NCI-H446 treated with DMSO at 0.1 percent for 48 hours (cell line): Measurements from ENCODE around the gene STKLD1.

Source experiments
- DNase-seq: peaks from one replicate; lab custom pipeline; 2025; lab: John Stamatoyannopoulos, UW

STKLD1 gene

DNA sequence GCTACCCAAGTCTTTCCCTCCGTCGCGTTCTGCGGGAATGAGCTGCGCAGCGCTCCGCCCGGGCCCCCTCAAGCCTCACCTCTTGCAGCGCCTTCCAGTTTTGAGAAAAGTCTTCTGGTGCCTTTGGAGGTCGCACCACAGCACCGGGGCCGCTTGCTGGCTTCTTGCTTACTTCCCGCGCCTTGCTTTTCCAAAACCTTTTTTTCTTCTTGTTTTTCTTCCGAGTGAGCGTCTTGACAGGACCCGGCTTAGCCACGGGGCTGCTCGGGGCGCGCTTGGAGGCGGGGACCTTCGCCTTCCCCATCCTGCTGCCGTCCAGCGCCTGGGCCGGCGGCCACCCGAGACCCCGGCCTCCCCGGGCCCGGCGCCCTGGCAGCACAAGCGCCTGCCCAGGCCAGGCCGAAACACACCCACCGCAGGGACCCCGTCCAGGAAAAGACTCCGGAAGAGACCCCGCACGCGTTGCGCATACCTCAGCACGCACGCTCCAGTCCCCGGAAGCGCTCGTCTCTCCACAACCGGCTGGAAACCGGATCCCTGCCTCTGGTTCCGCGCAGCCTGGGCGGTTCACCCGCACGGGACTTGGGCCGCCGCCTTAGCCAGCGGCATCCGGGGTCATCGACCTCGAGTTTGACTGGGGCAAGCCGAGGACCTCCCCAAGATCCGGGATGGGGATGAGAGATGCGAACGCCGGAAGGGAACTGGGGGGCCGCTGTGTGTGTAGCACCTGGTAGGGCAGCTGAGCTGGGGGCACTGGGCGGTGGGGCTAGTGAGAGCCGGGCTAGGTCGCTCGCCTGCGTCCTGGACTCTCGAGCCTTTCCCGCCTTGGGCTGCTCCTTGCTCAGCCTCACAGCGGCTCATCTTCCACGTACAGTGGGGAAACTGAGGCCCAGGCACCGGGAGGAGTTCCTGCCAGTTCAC lies 41.6 kb downstream of the STKLD1 start, which contains the start of gene REXO4:
Gene REXO4 (minus strand): TSS at position 470 of the 921 bp plus-strand sequence. CDS start 166 bp downstream, at position 304.
- peak; percentile 50 for DNase-seq

DNA sequence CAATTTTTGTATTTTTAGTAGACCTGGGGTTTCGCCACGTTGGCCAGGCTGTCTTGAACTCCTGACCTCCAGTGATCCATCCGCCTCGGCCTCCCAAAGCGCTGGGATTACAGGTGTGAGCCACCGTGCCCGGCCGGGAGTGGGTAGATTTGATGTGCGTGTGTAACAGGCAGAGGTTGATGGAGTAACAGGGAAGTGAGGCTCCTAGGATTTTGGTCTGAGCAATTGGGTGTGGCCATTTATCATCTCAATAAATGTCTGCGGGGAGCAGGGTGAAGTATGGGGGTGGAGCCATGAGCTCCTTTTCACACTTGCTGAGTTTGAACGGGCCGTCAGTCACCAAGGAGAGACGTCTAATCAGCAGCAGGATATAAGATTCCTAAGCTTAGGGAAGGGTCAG lies 42.8 kb downstream of the STKLD1 start:
- no peak for DNase-seq

DNA sequence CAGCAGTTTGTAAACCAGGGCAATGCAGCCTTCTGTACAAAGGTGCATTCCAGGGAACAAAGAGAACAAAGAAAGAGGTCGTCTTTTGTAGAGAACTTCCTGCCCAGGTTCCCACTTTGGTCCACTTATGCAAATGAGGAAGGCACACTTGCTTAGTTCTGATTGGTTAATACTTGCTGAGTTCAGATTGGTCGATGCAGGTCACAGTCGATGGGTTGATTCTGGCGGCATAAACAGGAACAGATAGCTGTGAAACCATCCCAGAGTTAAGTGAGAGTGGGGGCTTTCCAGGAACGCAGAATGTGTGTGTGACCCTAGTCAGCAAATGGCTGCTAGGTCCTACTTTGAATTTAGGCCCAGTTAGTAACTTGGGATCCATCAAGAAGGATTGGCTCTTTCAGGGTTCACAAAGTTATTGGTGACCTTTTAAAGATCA lies 44.2 kb downstream of the STKLD1 start:
- DNase-seq, result no peak

DNA sequence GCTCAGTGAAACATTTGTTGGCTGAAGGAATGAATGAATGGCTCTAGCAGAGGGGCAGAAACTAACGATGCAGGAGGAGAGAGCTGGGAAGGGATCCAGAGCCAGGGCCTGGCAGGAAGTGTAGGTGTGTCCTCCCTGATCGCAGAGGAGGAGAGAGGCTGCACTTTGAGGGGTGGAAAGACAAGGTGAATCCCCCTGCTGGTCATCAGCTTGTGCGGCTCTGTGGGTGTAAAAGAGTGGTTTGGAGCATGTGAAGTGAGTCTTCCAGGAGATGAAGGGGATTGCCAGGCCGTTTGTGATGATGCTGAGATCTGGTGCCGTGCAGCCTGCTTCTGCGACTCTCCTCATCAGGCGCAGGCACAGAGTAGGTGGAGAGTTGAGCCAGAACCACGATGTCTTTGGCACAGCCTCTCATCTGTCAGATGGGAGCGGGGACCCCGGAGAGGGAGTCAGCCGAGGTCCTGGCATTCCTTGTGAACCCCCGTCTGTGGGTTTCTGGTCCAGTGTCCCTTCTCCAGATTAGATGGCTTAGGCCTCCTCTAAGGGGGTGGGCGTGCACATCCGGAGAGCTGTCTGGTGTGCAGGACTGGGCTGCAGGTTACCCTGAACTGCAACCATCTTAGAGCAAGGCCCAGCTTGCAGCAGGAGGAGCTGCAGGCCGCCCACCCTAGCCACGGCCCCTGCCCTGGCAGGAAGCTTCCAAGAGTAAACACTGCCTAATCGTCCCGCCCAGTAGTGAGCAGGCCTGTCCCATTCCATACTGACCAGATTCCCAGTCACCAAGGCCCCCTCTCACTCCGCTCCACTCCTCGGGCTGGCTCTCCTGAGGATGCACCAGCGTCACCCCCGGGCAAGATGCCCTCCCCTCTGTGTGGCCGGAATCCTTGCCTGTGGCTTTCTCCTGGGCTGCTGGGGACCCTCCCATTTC lies 45.7 kb downstream of the STKLD1 start, which contains the start of gene ADAMTS13:
Gene ADAMTS13 (plus strand): TSS at position 753 of the 928 bp plus-strand sequence. CDS start 77 bp downstream, at position 830.
- no peak for DNase-seq

DNA sequence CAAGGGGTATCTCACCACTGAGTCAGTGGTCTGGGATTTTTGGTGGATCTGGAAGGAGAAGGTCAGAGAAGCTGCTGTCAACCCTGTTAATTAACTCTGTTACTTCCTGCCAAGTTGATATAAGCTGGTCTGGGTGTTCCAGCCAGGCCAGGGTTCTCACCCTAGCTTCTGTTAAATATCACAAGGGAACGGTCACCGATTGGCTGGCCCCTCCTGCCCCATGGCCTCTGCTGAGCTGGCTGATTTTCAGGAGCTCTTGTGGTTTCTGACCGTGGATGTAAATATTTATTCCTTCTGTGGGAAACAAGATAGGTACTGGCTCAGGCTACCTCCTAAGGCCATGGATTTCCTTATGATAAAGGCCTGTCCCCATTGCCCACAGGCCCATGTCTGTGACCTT lies 47.0 kb downstream of the STKLD1 start:
- no peak for DNase-seq

DNA sequence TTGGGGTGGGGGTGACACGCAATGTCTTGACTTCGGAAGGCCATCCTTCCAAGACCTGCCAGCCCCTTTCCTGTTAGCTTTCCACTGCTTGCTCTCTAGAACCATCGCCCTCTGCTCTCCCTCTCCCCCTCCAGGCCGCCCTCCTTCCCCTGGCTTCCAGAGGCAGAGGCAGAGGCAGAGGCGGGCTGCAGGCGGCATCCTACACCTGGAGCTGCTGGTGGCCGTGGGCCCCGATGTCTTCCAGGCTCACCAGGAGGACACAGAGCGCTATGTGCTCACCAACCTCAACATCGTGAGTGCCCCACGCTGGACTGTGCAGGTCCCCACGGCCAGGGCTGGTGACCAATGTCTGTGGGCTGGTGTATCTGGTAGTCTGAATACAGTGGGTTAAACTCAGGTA lies 48.0 kb downstream of the STKLD1 start:
- no peak for DNase-seq

DNA sequence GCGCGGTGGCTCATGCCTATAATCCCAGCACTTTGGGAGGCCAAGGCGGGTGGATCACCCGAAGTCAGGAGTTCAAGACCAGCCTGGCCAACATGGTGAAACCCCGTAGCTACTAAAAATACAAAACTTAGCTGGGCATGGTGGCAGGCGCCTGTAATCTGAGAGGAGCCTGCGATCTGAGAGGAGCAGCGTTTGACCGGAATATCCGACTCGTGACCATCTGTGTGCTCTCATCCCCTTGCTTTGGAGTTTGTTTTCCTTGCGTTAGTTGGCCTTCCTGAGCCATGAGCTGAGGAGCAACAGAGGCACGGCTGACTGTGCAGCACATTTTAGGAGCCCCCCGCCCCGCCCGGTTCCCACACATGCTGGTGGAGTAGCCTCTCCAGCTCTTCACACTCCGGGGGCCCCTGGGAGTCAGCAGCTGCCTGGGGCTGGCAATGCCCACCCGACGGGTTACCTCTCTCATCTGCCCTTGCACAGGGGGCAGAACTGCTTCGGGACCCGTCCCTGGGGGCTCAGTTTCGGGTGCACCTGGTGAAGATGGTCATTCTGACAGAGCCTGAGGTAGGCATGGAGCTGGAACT lies 49.0 kb downstream of the STKLD1 start:
- DNase-seq, result no peak

DNA sequence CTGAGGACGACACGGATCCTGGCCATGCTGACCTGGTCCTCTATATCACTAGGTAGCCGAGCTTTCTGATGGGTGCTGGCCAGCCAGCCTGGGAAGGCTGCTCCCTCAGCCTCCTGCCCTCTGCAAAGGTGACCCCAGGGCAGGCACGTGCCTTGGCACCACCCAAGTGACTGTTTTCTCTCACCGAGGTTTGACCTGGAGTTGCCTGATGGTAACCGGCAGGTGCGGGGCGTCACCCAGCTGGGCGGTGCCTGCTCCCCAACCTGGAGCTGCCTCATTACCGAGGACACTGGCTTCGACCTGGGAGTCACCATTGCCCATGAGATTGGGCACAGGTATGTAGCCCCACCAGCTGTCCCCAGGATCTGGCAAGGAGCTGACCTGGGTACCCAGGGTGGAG lies 49.8 kb downstream of the STKLD1 start:
- DNase-seq, result no peak

DNA sequence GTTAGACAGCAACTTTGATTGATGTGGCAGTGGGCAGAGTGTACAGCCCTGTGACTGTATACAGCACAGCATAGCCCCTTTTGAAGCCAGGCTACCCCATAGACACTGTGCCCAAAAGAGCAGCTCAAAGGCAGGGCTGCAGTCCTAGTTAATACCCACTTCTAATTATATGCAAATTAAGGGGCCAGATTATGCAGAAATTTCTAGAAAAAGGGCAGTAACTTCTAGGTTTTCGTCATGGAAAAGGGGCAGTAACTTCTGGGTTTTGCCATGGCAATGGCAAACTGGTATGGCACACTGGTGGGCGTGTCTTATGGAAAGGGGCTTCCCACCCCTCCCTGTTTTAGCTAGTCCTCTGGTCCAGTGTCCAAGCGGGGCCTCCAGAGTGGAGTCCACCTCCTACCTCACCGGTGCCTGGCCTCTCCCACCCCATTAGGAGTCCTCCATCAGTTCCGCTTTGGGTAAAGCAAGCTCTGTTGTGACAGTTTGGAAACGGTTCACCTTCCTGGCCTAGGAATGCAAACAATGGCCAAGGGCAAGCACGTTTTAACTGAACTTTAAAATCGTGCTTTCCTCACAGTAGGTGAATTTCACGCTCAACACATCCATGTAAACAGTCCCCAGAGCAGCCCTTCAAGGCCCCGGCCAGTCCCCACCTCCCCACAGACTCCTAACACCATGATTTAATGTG lies 51.6 kb downstream of the STKLD1 start:
- no peak for DNase-seq

DNA sequence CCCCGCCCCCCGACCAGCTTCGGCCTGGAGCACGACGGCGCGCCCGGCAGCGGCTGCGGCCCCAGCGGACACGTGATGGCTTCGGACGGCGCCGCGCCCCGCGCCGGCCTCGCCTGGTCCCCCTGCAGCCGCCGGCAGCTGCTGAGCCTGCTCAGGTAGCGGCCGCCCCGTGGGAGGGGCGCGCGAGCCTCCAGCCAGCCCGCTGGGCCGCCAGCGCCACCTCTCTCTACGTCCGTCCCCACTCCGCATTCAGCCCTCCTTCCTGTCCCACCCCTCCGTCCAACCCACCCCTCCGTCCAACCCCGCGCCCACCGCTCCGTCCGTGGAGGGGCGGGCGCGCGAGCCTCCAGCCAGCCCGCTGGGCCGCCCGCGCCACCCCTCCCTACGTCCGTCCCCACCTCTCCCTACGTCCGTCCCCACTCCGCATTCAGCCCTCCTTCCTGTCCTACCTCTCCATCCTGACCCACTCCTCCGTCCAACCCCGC lies 52.5 kb downstream of the STKLD1 start:
- no peak for DNase-seq

DNA sequence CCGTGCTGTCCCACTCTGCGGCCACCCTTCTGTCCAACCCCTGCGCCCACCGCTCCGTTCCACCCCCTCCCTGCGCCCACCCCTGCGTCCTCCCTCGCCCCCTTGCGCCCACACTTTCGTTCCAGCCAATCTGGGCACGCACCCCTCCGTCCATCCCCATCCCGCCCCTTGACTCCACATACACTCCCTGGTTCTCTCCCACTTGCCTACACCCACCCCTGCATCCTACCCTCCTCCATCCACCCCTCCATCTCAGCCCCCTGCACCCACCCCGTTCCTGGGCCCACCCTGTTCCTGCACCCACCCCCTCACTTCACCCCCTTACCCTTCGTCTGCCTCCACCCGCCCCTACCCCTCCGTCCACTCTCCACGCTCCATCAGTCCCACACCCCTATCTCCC lies 53.0 kb downstream of the STKLD1 start:
- no peak for DNase-seq

DNA sequence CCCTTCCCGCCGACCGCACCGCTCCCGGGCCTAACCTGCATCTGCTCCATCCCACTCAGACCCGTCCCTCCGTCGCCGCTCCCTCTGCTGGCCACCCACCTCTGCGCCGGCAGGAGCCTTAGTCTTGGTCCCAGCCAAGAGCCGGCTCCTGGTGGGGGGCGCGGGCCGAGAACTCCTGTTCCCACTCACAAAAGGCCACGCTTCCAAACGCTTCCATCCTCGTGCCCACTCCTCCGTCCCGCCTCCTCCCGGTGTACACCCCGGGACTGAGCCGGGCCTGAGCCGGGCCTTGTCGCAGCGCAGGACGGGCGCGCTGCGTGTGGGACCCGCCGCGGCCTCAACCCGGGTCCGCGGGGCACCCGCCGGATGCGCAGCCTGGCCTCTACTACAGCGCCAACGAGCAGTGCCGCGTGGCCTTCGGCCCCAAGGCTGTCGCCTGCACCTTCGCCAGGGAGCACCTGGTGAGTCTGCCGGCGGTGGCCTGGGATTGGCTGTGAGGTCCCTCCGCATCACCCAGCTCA lies 53.5 kb downstream of the STKLD1 start:
- no peak for DNase-seq

DNA sequence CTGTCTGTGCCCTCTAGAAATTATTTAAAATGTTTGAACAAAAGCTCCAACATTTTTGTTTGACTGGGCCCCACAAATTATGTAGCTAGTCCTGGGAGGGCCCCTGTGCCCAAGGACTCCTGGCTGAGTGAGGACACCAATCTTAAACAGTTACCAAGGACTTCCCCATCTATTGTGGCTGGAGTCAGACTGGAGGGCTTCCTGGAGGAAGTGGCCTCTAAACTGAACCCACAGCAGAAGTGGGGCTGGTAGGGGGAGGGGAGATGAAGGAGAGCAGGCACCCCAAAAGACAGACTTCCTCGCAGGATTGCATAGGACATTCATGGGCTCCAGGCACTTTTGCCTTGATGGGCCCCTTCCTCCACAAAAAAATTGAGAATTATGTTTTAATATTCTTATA lies 54.1 kb downstream of the STKLD1 start:
- no peak for DNase-seq

DNA sequence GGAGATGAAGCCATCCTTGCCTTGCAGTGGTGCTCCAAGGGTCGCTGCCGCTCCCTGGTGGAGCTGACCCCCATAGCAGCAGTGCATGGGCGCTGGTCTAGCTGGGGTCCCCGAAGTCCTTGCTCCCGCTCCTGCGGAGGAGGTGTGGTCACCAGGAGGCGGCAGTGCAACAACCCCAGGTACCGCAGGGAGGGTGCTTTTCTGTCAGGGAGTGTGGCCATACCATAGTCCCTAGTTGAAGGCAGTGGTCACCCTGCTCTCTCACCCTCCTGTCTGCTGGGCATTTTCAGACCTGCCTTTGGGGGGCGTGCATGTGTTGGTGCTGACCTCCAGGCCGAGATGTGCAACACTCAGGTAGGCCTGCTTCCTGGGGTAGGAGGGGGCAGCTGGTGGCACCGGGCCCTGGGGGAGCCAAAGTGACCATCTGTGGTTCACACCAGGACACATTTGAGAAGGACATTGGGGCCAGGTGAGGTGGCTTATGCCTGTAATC lies 57.2 kb downstream of the STKLD1 start:
- no peak for DNase-seq

DNA sequence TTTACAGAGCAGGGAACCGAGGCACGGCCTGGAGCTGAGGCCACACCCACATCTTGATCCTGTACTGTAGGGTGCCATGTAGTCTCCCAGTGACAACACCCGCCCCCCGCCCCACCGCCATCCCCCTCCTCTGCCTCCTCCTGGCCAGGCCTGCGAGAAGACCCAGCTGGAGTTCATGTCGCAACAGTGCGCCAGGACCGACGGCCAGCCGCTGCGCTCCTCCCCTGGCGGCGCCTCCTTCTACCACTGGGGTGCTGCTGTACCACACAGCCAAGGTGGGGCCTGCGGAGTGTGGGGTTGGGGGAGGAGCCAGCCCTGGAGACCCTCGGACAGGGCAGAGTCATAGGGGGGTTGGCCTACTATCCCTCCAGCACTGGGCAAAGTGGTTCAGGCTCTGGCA lies 60.5 kb downstream of the STKLD1 start:
- no peak for DNase-seq

DNA sequence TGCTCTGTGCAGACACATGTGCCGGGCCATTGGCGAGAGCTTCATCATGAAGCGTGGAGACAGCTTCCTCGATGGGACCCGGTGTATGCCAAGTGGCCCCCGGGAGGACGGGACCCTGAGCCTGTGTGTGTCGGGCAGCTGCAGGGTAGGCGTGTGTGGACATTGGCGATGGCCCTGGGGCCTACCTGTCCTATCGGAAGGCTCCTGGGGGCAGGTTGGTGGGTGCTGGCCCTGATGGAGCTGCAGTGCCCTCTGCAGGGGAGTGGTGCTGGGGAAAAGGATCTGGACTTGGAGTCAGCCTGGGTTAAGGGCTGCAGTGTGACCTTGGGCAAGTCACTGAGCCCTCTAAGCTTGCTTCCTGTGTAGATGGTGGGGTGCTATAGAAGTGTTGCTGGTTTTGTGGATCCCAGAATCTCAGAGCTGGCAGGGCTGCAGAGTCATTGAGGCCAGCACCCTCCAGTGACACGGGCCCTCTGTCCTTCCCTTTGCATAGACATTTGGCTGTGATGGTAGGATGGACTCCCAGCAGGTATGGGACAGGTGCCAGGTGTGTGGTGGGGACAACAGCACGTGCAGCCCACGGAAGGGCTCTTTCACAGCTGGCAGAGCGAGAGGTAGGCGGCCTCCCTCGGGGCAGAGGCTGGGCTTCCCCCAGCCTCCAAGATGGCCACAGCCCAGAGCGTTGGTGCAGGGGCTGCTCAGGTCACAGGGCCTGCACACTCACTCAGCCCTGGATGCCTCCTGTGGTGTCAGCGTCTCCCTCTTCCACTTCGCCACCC lies 61.8 kb downstream of the STKLD1 start:
- no peak for DNase-seq

DNA sequence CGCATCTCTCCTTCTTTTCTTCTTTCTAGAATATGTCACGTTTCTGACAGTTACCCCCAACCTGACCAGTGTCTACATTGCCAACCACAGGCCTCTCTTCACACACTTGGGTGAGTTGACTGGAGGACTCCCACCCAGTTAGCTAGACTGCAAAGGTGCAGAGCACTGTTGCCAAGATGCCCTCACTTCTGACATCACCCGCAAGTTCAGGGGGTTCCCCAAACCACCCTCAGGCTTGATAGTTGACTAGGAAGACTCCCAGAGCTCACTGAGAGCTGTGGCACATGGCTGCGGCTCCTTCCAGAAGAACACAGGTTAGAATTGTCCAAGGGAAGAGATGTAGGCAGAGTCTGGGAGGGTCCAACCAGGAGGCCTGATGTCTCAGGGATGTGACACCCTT lies 63.2 kb downstream of the STKLD1 start:
- DNase-seq, result no peak

DNA sequence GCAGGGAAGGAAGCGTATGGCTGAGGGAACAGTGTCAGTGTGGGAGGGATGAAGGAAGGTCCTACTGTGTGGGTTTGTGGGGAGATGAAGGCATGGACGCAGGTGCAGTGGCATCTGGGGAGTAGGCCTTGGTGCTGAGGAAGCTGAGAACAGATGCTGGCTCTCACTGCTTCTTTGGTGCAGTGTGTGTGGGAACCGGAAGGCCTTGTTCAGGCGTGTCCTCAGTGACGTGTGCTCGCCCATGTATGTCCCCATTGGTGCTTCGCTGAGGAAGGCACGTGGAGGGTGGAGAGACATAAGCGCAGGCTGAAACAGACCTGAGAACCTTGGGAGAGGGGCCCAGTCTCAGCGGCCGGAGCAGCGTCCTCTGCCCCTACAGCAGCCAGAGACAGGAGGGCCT lies 64.7 kb downstream of the STKLD1 start:
- DNase-seq, result no peak

DNA sequence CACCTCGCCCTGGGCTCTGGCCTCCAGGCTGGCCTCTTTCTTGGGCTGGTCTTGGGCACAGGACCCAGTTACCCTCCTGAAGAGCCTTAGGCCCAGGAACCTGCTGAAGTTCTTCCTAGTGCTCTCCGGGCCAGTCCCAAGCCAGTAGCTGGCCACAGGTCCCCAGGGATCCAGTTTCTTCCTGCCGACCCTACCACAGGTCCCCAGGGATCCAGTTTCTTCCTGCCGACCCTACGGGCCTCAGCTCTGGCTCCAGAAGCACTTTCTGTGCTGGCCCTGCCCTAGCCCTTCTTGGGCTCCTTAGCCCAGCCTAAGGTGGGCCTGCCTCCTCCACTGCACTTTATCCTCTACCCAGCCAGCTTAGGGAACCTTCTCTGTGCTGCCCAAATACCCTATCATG lies 65.4 kb downstream of the STKLD1 start:
- DNase-seq, result no peak

DNA sequence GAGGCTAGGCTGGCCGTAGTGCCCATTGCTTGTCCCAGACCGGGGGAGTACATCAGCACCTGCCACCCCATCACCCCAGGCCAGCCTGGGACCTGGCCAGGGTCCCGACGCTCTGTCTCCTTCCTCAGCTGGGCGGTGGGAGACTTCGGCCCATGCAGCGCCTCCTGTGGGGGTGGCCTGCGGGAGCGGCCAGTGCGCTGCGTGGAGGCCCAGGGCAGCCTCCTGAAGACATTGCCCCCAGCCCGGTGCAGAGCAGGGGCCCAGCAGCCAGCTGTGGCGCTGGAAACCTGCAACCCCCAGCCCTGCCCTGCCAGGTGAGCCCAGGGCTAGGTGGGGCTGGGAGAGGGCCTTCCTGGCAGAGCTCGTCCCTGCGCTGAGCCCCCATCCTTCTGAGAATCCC lies 67.1 kb downstream of the STKLD1 start:
- DNase-seq, result no peak
